Limb (tissue), 2 donors: ENCODE results near the gene PFKM.

Experiments used
- DNase-seq, 2 donors: peaks; one replicate each; pipeline ENCODE4 v3.0.0-alpha.2; 2016; ENCODE audit errors: extremely low spot score in 2 of 2

Gene PFKM

GRCh38 chr12:48156652-48157017, 37.5 kb downstream of the PFKM start:
- DNase-seq: no peak

DNA sequence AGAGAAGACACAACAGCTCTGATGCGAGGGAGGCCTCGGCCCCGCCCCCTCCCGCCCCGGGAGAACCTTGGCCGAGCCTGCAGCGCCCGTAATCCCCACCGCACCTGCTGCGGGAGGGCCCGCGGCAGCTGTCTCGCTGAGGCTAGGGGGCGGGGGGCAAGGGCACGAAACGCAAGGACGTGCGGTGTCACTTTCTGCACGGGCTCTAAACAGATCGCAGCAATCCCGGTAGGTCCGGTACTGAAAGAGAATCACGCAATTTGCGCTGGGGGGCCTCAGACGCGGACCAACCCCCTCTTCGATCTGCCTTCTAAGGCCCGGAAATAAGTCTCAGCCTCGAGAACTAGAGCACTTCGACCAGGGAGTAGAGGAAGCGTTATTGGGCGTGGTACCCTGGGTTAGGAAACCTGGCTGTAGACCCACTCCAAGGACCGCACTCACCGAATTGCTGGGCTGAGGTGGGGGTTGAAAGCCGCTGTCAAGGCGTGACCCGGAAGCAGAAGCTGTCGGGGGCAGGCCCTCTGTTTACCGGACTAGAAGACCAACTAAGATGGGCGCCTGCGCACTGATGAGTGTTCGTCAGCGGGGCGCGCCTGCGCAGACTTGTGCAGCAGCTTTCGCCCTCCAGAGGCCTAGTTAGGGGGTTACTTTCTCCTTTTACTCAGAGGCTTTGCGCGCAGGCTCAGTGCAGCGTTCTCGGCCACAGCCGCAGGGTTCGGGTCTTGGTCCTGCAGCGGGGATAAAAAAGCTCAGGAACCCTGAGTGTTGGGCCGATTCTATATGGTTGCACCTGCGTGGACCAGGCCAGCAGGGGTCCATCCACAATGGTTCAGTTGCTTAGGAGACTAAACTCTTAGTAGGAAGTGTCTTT, 38.1 kb downstream of the PFKM start, which contains the start of gene ASB8:
TSS of gene ASB8 (minus strand) at position 498 of the 871 bp plus-strand sequence. CDS start 4,019 bp downstream, outside the sequence.
- peak; percentile 98 to 100 for DNase-seq

DNA sequence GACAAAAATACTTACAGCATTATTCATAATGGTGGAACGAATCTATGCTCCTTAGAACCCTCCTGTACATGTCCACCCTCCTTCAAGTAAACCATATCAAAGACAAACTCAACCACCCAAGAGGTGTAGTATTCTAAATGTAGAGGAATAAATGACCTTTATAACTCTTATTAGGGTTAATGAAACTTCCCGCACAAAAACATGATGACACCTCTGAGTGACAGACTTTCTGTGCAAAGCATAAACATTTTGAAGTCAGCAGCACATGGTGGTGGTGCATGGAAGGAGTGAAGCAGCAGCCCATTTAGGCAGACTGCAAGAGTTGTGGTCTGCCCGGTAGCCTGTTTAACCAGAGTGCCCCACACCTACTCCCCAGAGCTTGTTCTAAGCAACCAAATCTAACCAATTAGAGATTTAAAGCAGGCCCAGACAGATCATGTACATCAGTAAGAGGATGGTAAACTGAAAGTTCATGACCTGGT, 38.8 kb downstream of the PFKM start:
- no peak for DNase-seq

- DNase-seq: no peak
Observed at GRCh38 chr12:48160046-48160445, 40.9 kb downstream of the PFKM start.

- DNase-seq: peak in 1 of 2 donors; percentile 38
Observed at GRCh38 chr12:48160807-48161206, 41.6 kb downstream of the PFKM start.

DNA sequence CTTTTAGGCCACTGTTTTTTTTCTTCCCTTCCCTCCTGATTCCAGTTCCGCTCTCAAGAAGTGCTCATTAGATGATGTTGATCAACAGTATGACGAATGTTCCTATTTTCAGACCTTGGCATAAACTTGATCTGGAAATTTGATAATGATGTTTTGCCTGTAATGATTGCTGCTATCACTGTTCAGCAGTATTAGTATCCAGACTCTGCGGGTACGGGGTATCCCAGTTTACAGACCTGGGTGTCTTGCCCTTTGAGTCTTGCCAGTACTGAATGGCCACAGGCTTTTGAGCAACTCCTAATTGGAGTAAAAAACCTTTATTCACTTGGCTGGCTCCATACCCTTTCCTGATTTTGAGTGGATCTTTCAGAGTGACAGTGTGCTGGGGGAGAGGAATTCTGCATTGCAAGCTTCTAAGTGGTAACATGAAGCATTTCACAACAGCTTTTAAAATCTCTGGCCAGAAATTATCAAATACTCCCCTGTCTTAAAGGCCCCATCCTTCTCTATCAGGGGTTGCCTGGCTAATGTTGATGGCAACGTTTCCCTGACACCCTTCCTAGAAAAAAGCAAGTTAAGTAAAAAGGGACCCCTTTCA, 44.1 kb downstream of the PFKM start:
- DNase-seq: no peak

GRCh38 chr12:48164451-48164850, 45.3 kb downstream of the PFKM start:
- no peak for DNase-seq

- DNase-seq: peak in 1 of 2 donors; percentile 60
Observed at GRCh38 chr12:48165089-48165981, 46.2 kb downstream of the PFKM start.

DNA sequence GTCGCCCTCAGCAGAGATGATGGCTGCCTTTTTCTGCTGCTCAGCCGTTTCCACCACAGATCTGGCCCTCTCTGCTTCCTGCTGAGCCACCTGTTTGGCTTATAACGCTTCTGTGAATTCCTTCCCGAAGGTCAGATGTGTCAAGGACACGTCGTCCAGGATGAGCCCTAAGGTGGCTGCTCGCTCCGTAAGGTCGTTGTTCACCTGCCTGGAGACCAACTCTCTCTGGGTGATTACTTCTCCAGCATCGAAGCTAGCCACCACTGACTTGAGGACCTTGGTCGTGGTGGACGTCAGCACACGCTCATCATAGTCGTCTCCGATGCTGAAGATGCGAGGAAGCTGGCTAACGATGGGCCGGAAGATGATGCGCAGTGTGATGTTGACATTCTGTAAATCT, 49.8 kb downstream of the PFKM start:
- no peak for DNase-seq

- DNase-seq: no peak
Observed at GRCh38 chr12:48175613-48176416, 56.7 kb downstream of the PFKM start.

GRCh38 chr12:48176417-48176751, 57.2 kb downstream of the PFKM start:
- DNase-seq: no peak

- no peak for DNase-seq
Observed at GRCh38 chr12:48177982-48178381, 58.8 kb downstream of the PFKM start.

DNA sequence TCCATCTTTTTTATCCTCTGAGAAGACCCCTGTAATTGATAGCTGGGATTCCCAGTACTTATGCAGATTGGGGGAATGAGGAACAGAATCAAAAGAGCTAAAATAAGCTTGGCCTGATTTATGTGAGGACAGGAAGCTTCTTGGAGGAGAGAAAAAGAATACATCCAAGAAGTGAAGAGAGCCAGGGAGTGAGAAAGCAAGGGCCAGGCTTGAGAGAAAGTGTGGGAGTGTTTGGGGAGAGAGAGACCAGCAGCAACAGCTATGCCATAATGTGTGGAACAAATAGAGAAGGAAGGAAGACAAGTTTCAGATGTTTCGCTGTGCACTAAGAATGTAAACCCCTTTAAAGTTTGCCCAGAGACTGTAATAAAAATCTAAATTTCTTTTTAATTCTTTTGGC, 60.3 kb downstream of the PFKM start:
- DNase-seq: no peak

DNA sequence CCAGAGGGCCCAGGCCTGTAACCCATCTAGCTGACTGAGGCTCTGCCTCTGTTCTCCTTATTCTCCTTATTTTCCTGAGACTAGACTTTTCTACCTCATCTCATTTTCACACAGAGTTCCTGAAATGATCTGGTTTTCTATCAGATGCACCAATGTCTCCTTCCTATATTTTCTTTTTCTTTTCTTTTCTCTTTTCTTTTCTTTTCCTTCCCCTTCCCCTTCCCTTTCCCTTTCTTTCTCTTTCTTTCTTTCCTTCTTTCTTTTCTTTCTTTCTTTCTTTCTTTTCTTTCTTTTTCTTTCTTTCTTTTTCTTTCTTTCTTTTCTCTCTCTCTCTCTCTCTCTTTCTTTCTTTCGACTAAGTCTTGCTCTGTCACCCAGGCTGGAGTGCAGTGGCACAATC, 61.3 kb downstream of the PFKM start:
- no peak for DNase-seq

GRCh38 chr12:48180857-48181495, 61.8 kb downstream of the PFKM start:
- DNase-seq: no peak

- DNase-seq: no peak
Observed at GRCh38 chr12:48182631-48183030, 63.5 kb downstream of the PFKM start.

- DNase-seq: peak; percentile 69 to 88
Observed at GRCh38 chr12:48183091-48183875, 64.1 kb downstream of the PFKM start, which contains the start of gene CCDC184. TSS of gene CCDC184 (plus strand) at chr12:48183644. CDS start at chr12:48184123, 479 bp downstream.

- DNase-seq: peak in 1 of 2 donors; percentile 73
Observed at GRCh38 chr12:48183876-48184548, 64.8 kb downstream of the PFKM start.

DNA sequence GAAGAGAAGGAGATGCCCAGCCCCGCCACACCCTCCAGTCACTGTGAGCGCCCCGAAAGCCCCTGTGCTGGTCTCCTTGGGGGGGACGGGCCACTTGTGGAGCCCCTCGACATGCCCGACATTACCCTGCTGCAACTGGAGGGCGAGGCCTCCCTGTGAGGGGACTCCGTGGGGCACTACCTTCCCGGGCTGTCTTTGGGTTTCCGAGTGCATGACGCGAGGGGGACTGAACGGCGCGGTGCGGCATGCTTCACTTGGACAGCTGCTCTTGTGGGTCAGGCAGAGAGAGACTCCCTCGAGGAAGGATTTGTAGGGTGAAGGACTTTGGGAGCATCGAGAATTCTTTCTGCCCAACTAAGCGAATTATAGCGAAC, 65.4 kb downstream of the PFKM start:
- DNase-seq: peak in 1 of 2 donors; percentile 53
